HEK293 (cell line): ENCODE measurements around the gene TUBA8.
"Not testable (repeated sequence)": the region's sequence is repeated elsewhere in the genome, so short reads cannot be mapped to it uniquely, and the experiment has no call there.

Experiments
- SALL2 ChIP-seq: fragments of 450-650 bp; formaldehyde crosslinking; IDR thresholded peaks from 2 replicates; pipeline ENCODE4 v1.5.0; 2017; ENCODE audit warnings: missing biosample characterization, mild to moderate bottlenecking, missing genetic modification characterization, borderline replicate concordance
- TCF7L2 ChIP-seq: IDR thresholded peaks from 2 replicates; pipeline ENCODE4 v1.6.1; 2011; ENCODE audit warnings: low read depth, mild to moderate bottlenecking, inconsistent platforms, low read length, moderate library complexity, borderline replicate concordance
- ZNF10 ChIP-seq: fragments of 450-650 bp; formaldehyde crosslinking; IDR thresholded peaks from 2 replicates; pipeline ENCODE4 v1.5.1; 2017; ENCODE audit warnings: missing biosample characterization, missing genetic modification characterization
- ZNF114 ChIP-seq: fragments of 450-650 bp; formaldehyde crosslinking; IDR thresholded peaks from 2 replicates; pipeline ENCODE4 v1.5.0; 2017; ENCODE audit warnings: missing biosample characterization, missing genetic modification characterization
- ZNF350 ChIP-seq: fragments of 450-650 bp; formaldehyde crosslinking; IDR thresholded peaks from 2 replicates; pipeline ENCODE4 v1.5.0; 2017; ENCODE audit warnings: missing biosample characterization, mild to moderate bottlenecking, missing genetic modification characterization
- ZNF639 ChIP-seq: fragments of 450-650 bp; formaldehyde crosslinking; IDR thresholded peaks from 2 replicates; pipeline ENCODE4 v1.5.1; 2016; ENCODE audit warnings: missing biosample characterization, missing genetic modification characterization
- ZNF785 ChIP-seq: fragments of 450-650 bp; formaldehyde crosslinking; IDR thresholded peaks from 2 replicates; pipeline ENCODE4 v1.5.1; 2016; ENCODE audit warnings: missing biosample characterization, missing genetic modification characterization
- TF ChIP-seq, protein P1 (sequence below): fragments of 450-650 bp; formaldehyde crosslinking; IDR thresholded peaks from 2 replicates; pipeline ENCODE4 v1.5.1; 2016; ENCODE audit warnings: missing biosample characterization, missing genetic modification characterization
- TF ChIP-seq, protein P2 (sequence below): fragments of 450-650 bp; formaldehyde crosslinking; IDR thresholded peaks from 2 replicates; pipeline ENCODE4 v1.5.1; 2016; ENCODE audit warnings: missing biosample characterization, missing genetic modification characterization

DNA sequence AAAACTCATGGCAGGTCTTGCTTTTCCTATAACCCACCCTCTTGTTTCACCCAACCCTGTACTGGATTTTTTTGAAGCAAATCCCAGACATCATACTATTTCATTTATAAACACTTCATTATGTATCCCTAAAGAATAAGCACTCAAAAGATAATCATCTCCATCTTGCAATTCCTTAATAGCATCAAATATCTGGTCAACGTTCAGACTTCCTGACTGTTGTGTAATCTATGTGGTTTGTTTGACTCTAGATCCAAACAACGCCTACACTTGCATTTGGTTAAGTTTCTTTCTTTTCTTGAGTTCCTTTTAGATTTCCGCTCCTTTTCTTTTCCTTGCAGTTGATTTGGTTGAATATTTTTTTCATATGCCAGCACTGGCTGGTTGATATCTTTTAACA is 61.6 kb downstream of the TUBA8 start:
- TF ChIP-seq, protein P1, sequence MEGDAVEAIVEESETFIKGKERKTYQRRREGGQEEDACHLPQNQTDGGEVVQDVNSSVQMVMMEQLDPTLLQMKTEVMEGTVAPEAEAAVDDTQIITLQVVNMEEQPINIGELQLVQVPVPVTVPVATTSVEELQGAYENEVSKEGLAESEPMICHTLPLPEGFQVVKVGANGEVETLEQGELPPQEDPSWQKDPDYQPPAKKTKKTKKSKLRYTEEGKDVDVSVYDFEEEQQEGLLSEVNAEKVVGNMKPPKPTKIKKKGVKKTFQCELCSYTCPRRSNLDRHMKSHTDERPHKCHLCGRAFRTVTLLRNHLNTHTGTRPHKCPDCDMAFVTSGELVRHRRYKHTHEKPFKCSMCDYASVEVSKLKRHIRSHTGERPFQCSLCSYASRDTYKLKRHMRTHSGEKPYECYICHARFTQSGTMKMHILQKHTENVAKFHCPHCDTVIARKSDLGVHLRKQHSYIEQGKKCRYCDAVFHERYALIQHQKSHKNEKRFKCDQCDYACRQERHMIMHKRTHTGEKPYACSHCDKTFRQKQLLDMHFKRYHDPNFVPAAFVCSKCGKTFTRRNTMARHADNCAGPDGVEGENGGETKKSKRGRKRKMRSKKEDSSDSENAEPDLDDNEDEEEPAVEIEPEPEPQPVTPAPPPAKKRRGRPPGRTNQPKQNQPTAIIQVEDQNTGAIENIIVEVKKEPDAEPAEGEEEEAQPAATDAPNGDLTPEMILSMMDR (tag by site-specific recombination): not testable (repeated sequence)
- TF ChIP-seq SALL2 (tag by site-specific recombination); ZNF114; ZNF350 (tag by site-specific recombination); TCF7L2; ZNF639 (tag by site-specific recombination); ZNF10 (tag by site-specific recombination); ZNF785 (tag by site-specific recombination): not testable (repeated sequence)
- TF ChIP-seq, protein P2, sequence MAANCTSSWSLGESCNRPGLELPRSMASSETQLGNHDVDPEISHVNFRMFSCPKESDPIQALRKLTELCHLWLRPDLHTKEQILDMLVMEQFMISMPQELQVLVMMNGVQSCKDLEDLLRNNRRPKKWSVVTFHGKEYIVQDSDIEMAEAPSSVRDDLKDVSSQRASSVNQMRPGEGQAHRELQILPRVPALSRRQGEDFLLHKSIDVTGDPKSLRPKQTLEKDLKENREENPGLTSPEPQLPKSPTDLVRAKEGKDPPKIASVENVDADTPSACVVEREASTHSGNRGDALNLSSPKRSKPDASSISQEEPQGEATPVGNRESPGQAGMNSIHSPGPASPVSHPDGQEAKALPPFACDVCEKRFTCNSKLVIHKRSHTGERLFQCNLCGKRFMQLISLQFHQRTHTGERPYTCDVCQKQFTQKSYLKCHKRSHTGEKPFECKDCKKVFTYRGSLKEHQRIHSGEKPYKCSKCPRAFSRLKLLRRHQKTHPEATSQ: not testable (repeated sequence)
